Stomach (tissue), 9 donors: ENCODE measurements around the gene NKTR. TPM values are rescaled to one million over a fixed set of nuclear protein-coding genes. Genes with fewer than 3 reads are reported as not detected.

Experiments
- DNase-seq, 2 donors: peaks; one replicate each; pipeline versions ENCODE4 v3.0.0 to v3.0.0-alpha.2; 2013 to 2019
- H3K27ac ChIP-seq, 5 donors: fragments of 200-600 bp in 4 of 5; sonication (generic) in 4 of 5; one replicate each; pipeline ENCODE4 v1.5.1; 2013 to 2019; ENCODE audit warnings: mild to moderate bottlenecking in 1 of 5, moderate library complexity in 1 of 5
- H3K27me3 ChIP-seq, 3 donors: fragments of 200-600 bp; sonication (generic); one replicate each; pipeline ENCODE4 v1.5.1; 2017 to 2019; ENCODE audit warnings: mixed run types in 1 of 3
- H3K36me3 ChIP-seq, 4 donors: fragments of 200-600 bp; sonication (generic); 1 replicate in 3 of 4; 2 replicates in 1 of 4; pipeline ENCODE4 v1.5.1; 2016 to 2019
- H3K4me1 ChIP-seq, 4 donors: fragments of 200-600 bp; sonication (generic); one replicate each; pipeline ENCODE4 v1.5.1; 2016 to 2019
- H3K4me3 ChIP-seq, 4 donors: fragments of 200-600 bp; sonication (generic) in 3 of 4; one replicate each; pipeline ENCODE4 v1.5.1; 2016 to 2019; ENCODE audit warnings: mild to moderate bottlenecking in 1 of 4
- H3K9me3 ChIP-seq, 4 donors: fragments of 200-600 bp; sonication (generic); one replicate each; pipeline ENCODE4 v1.5.1; 2016 to 2019
- CTCF ChIP-seq, 7 experiments: fragments of 450-650 bp in 4 of 7; fragments of 200-600 bp in 3 of 7; sonication (generic) in 3 of 7; IDR thresholded peaks; one replicate each; pipeline ENCODE4 v1.5.1; 2016 to 2019; ENCODE audit warnings: antibody characterized with exemption in 7 of 7, control low read depth in 2 of 7, mild to moderate bottlenecking in 1 of 7
- EP300 ChIP-seq: sonication (generic); formaldehyde crosslinking; IDR thresholded peaks from one replicate; pipeline ENCODE4 v1.6.1; 2017; ENCODE audit warnings: antibody characterized with exemption
- POLR2A ChIP-seq, 4 donors: fragments of 450-650 bp; IDR thresholded peaks; one replicate each; pipeline ENCODE4 v1.6.1; 2016; ENCODE audit warnings: antibody characterized with exemption in 4 of 4, control low read depth in 2 of 4, mild to moderate bottlenecking in 1 of 4, moderate library complexity in 1 of 4
- POLR2AphosphoS5 ChIP-seq, 3 donors: sonication (generic); formaldehyde crosslinking; IDR thresholded peaks; one replicate each; pipeline ENCODE4 v1.6.1; 2016; ENCODE audit warnings: antibody characterized with exemption in 3 of 3
- WGBS, 5 donors: extraction: QIAGEN DNeasy Blood & Tissue Kit in 3 of 5; methylation state at CpG; one replicate each; pipeline versions ENCODE4 v1.1.5 to v1.1.7; 2013 to 2018; 5-methylcytosine and 5-hydroxymethylcytosine counted together
- intact Hi-C: fragments of 100-400 bp; cut with DNase I; formaldehyde crosslinking; loops from one replicate; pipeline ENCODE4 v1.15.1; 2023; ENCODE audit warnings: low total_unique reads
- polyA plus RNA-seq, 3 donors: library from polyadenylated mRNA; stranded (reverse); fragments of 200-250 nt; gene quantifications; one replicate each; pipeline ENCODE4 v1.2.3, GENCODE V29; 2013
- total RNA-seq, 5 donors: library from RNA; depleted of rRNA; stranded (reverse); fragments of >200 nt; gene quantifications; one replicate each; pipeline versions ENCODE4 v1.1.0 to v1.2.3, GENCODE V29; 2014 to 2016
- donor health status: healthy with polysubstance abuse.
- donor health status: Bipolar disorder and iron deficiency.
- donor health status: healthy.

The NKTR gene
- total and polyA plus RNA-seq, 8 donors: 3.8 to 488 (median 106) TPM

GRCh38 chr3:42557854-42558253, 42.6 kb upstream of the NKTR start:
- Histone ChIP-seq H3K9me3 (no peaks in the 10 kb centered on the region), H3K4me3 (no peak overlapping the region), H3K36me3 (peaks cover 57 to 100% (median 99%) of the 10 kb centered on the region in 4 donors), H3K27ac (no peak overlapping the region), H3K4me1 (peaks cover 0 to 7% (median 0%) of the 10 kb centered on the region in 4 donors), H3K27me3 (no peaks in the 10 kb centered on the region)
- TF ChIP-seq EP300 (no peak), POLR2AphosphoS5 (IDR thresholded peaks at IDR 0.05) (no peak), POLR2A (IDR thresholded peaks at IDR 0.05) (no peak), CTCF (IDR thresholded peaks at IDR 0.05) (no peak)
- intact Hi-C loops: no loop called here
- DNase-seq: no peak

GRCh38 chr3:42562047-42562907, 38.2 kb upstream of the NKTR start:
- Histone ChIP-seq H3K4me1 (peaks cover 0 to 8% (median 0%) of the 10 kb centered on the region in 4 donors), H3K4me3 (no peak overlapping the region), H3K27ac (no peak overlapping the region), H3K36me3 (peaks cover 41 to 100% (median 98%) of the 10 kb centered on the region in 4 donors), H3K27me3 (no peaks in the 10 kb centered on the region), H3K9me3 (no peaks in the 10 kb centered on the region)
- DNase-seq: no peak
- intact Hi-C loops: no loop called here
- no peak for TF ChIP-seq EP300
- no peak for TF ChIP-seq POLR2A (IDR thresholded peaks at IDR 0.05)
- no peak for TF ChIP-seq CTCF (IDR thresholded peaks at IDR 0.05)
- TF ChIP-seq POLR2AphosphoS5 (IDR thresholded peaks at IDR 0.05): no peak
- 47 to 70% (median 59%) methylated on average over 3 of the region's 3 CpGs for WGBS, 5 donors

GRCh38 chr3:42569593-42570142, 30.8 kb upstream of the NKTR start:
- Histone ChIP-seq H3K27ac (no peak overlapping the region), H3K4me3 (no peak overlapping the region), H3K9me3 (peaks cover 0 to 3% (median 1%) of the 10 kb centered on the region in 4 donors), H3K36me3 (peaks cover 23 to 72% (median 63%) of the 10 kb centered on the region in 4 donors), H3K27me3 (no peaks in the 10 kb centered on the region), H3K4me1 (no peaks in the 10 kb centered on the region)
- WGBS, 5 donors: 61 to 79% (median 70%) methylated on average over 2 of the region's 2 CpGs
- intact Hi-C loops: no loop called here
- DNase-seq: no peak
- no peak for TF ChIP-seq CTCF (IDR thresholded peaks at IDR 0.05)
- no peak for TF ChIP-seq POLR2AphosphoS5 (IDR thresholded peaks at IDR 0.05)
- no peak for TF ChIP-seq POLR2A (IDR thresholded peaks at IDR 0.05)
- no peak for TF ChIP-seq EP300

GRCh38 chr3:42572278-42572677, 28.2 kb upstream of the NKTR start:
- intact Hi-C loops: no loop called here
- H3K27ac ChIP-seq: no peak overlapping the region
- WGBS, 5 donors: 60 to 72% (median 61%) methylated on average over 3 of the region's 3 CpGs
- H3K27me3 ChIP-seq: no peaks in the 10 kb centered on the region
- H3K9me3 ChIP-seq: peaks cover 0 to 12% (median 1%) of the 10 kb centered on the region in 4 donors
- no peaks in the 10 kb centered on the region for H3K4me1 ChIP-seq
- peak in 1 of 2 donors; percentile 41 for DNase-seq
- H3K36me3 ChIP-seq: peaks cover 11 to 53% (median 41%) of the 10 kb centered on the region in 4 donors
- TF ChIP-seq CTCF (IDR thresholded peaks at IDR 0.05) (peak in 2 of 7 experiments; percentile 15 to 16), EP300 (no peak), POLR2A (IDR thresholded peaks at IDR 0.05) (no peak)
- no peak overlapping the region for H3K4me3 ChIP-seq
